ENCODE results near the gene PLEKHG4. TPM values are rescaled to one million over a fixed set of nuclear protein-coding genes. Genes with fewer than 3 reads are reported as not detected.

The PLEKHG4 gene
- total RNA-seq, 1 experiment from 2014 or later = 13.9 TPM

DNA sequence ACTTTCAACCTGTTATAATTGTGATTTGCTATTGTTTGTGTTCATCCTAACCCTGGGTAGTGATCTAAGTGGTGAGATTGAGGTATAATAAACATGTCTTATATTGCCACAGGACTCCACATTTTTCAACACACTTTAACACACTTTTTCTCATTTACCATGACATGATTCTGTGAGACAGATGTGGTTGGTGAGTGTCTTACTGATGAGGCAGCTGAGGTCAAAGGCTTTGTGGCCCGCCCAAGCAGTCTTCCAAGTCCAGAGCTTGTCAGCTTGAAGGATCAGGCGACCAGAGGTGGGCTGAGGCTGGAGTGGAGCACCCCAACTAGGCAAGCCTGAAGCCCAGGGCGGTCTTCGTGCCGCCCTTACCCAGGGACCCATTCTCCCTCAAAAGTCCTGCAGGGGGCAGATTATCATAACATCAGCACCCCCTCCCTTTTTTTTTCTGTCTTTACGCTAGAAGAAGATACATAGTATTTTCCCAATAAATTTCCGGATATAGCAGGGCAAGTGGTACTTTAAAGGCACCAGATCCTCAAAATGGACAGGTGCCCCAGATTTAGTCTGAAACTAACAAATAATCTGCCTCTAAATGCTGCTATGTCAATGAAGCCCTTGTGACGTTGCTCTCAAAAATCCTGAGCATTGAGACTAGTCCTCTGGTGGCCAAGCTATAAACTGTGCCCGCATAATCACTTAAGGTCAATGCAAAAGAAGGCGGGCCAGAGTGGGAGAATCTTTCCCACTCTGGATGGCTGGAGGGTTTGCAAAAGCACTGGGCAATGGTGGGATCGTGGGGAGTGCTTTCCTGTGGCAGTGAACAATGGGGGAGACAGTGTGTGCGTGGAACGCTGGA is 26.1 kb downstream of the PLEKHG4 start:
- Histone ChIP-seq H3K4me2 (ENCODE audit: insufficient read depth, insufficient read length, low read length) (no peak overlapping the region), H4K20me1 (ENCODE audit: control insufficient read depth, insufficient read depth, insufficient read length) (no peaks in the 10 kb centered on the region), H3K27me3 (ENCODE audit: insufficient read depth, low read length) (no peaks in the 10 kb centered on the region), H3K79me1 (ENCODE audit: insufficient read depth, low read depth, low read length, poor library complexity, severe bottlenecking) (no peaks in the 10 kb centered on the region), H2BK20ac (ENCODE audit: low read depth, low read length, poor library complexity, severe bottlenecking) (no peak overlapping the region), H3K9me3 (ENCODE audit: control insufficient read depth, low read depth, low read length) (no peaks in the 10 kb centered on the region), H3K23me2 (ENCODE audit: insufficient read length, low read depth, low read length, poor library complexity, severe bottlenecking) (no peaks in the 10 kb centered on the region), H3K79me2 (ENCODE audit: insufficient read depth, low read length) (no peaks in the 10 kb centered on the region), H3T11ph (ENCODE audit: low read length) (no peak overlapping the region), H2BK120ac (ENCODE audit: low read depth, low read length, poor library complexity, severe bottlenecking) (no peak overlapping the region), H3K9ac (ENCODE audit: extremely low read depth, insufficient read length, low read length) (no peak overlapping the region), H2BK5ac (ENCODE audit: insufficient read length, low read length) (no peak overlapping the region), H3K27ac (ENCODE audit: insufficient read length, low read depth, low read length) (no peak overlapping the region), H2AFZ (ENCODE audit: low read length) (no peak overlapping the region), H3K4me1 (ENCODE audit: insufficient read depth, low read length) (no peaks in the 10 kb centered on the region), H3K4ac (ENCODE audit: low read depth, low read length) (no peak overlapping the region), H4K5ac (ENCODE audit: insufficient read length, low read depth, low read length) (no peak overlapping the region), H4K91ac (ENCODE audit: insufficient read length, low read depth, low read length) (no peak overlapping the region), H3K23ac (ENCODE audit: insufficient read length, low read depth, low read length) (no peak overlapping the region), H3K18ac (ENCODE audit: insufficient read length, low read depth, low read length) (no peak overlapping the region), H3K56ac (ENCODE audit: insufficient read length, low read depth, low read length) (no peak overlapping the region), H2BK12ac (ENCODE audit: insufficient read length, low read depth, low read length) (no peak overlapping the region), H4K8ac (replicated peaks; ENCODE audit: insufficient read length, low read depth, low read length) (no peak overlapping the region), H2AK5ac (ENCODE audit: insufficient read length, low read length) (no peak overlapping the region), H2BK15ac (ENCODE audit: low read depth, low read length) (no peak overlapping the region), H3K14ac (ENCODE audit: insufficient read depth, low read length) (no peak overlapping the region)
- H3K9me3 Mint-ChIP-seq = no peaks in the 10 kb centered on the region
- no peak overlapping the region for H3K27ac Mint-ChIP-seq
- no peaks in the 10 kb centered on the region for H3K36me3 Mint-ChIP-seq (ENCODE audit: insufficient read depth in 1 of 3, low read depth in 3 of 3)
- peaks cover 38% of the 10 kb centered on the region for H3K27me3 Mint-ChIP-seq (ENCODE audit: low read depth)
- TF ChIP-seq, protein P1, sequence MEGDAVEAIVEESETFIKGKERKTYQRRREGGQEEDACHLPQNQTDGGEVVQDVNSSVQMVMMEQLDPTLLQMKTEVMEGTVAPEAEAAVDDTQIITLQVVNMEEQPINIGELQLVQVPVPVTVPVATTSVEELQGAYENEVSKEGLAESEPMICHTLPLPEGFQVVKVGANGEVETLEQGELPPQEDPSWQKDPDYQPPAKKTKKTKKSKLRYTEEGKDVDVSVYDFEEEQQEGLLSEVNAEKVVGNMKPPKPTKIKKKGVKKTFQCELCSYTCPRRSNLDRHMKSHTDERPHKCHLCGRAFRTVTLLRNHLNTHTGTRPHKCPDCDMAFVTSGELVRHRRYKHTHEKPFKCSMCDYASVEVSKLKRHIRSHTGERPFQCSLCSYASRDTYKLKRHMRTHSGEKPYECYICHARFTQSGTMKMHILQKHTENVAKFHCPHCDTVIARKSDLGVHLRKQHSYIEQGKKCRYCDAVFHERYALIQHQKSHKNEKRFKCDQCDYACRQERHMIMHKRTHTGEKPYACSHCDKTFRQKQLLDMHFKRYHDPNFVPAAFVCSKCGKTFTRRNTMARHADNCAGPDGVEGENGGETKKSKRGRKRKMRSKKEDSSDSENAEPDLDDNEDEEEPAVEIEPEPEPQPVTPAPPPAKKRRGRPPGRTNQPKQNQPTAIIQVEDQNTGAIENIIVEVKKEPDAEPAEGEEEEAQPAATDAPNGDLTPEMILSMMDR (conservative IDR thresholded peaks at IDR 0.05) = peak; percentile 37
- DNase-seq = no peak
- WGBS (ENCODE audit: extremely low coverage, insufficient read length, low lambda C conversion rate) = no CpG with 5 or more reads among the region's 13 CpGs
- H3K4me3 Mint-ChIP-seq = no peak overlapping the region
- H3K4me1 Mint-ChIP-seq = no peaks in the 10 kb centered on the region

Data from H9 (cell line).